ENCODE measurements around the gene MRPL49. TPM values are rescaled to one million over a fixed set of nuclear protein-coding genes. Genes with fewer than 3 reads are reported as not detected.

Gene MRPL49
- total RNA-seq = 10 to 100 TPM; 37.2 to 47.9 (median 43.2) TPM

- DNase-seq (ENCODE audit: low spot score) (peak; percentile 94), ATAC-seq (ENCODE audit: low FRiP score) (peak; percentile 88)
- TF ChIP-seq CTCF (IDR thresholded peaks at IDR 0.05) = no peak
These were observed at the start of gene MRPL49, which contains the start of gene FAU for GRCh38 chr11:65121865-65122696. MRPL49 (plus strand) TSS chr11:65122321; CDS start chr11:65122347, 26 bp downstream. FAU (minus strand) TSS chr11:65122134; CDS start chr11:65121813, 321 bp downstream.

- DNase-seq (ENCODE audit: low spot score) (no peak), ATAC-seq (ENCODE audit: low FRiP score) (no peak)
- TF ChIP-seq CTCF (IDR thresholded peaks at IDR 0.05) = no peak
These were observed 49.5 kb upstream of the MRPL49 start for GRCh38 chr11:65072631-65072966.

GRCh38 chr11:65077451-65077850 lies 44.7 kb upstream of the MRPL49 start:
- ATAC-seq (ENCODE audit: low FRiP score) = no peak
- no peak for TF ChIP-seq CTCF (IDR thresholded peaks at IDR 0.05)
- DNase-seq (ENCODE audit: low spot score) = no peak

GRCh38 chr11:65078151-65078550 lies 44.0 kb upstream of the MRPL49 start:
- no peak for ATAC-seq (ENCODE audit: low FRiP score)
- no peak for DNase-seq (ENCODE audit: low spot score)
- no peak for TF ChIP-seq CTCF (IDR thresholded peaks at IDR 0.05)

GRCh38 chr11:65078786-65079342 lies 43.3 kb upstream of the MRPL49 start:
- no peak for TF ChIP-seq CTCF (IDR thresholded peaks at IDR 0.05)
- no peak for ATAC-seq (ENCODE audit: low FRiP score)
- DNase-seq (ENCODE audit: low spot score) = no peak

GRCh38 chr11:65083134-65083833 lies 38.8 kb upstream of the MRPL49 start:
- TF ChIP-seq CTCF (IDR thresholded peaks at IDR 0.05) = no peak
- ATAC-seq (ENCODE audit: low FRiP score) (no peak), DNase-seq (ENCODE audit: low spot score) (no peak)
